Fibroblast of peridontal ligament (primary cell): ENCODE measurements around the gene EFHC2.

ENCODE experiments used
- DNase-seq: peaks from one replicate; pipeline ENCODE4 v3.0.0-alpha.2; 2010; ENCODE audit errors: extremely low read depth

Gene EFHC2

GRCh38 chrX:44152852-44153251 is 190.6 kb downstream of the EFHC2 start:
- peak; percentile 68 for DNase-seq

- DNase-seq, result no peak
Observed at GRCh38 chrX:44147130-44147529, 196.3 kb downstream of the EFHC2 start.

- DNase-seq, result no peak
Observed at GRCh38 chrX:44144177-44144945, 199.1 kb downstream of the EFHC2 start.

- no peak for DNase-seq
Observed at GRCh38 chrX:44143061-44143602, 200.3 kb downstream of the EFHC2 start.

- DNase-seq, result no peak
Observed at GRCh38 chrX:44130189-44130588, 213.3 kb downstream of the EFHC2 start.

- no peak for DNase-seq
Observed at GRCh38 chrX:44113337-44113736, 230.1 kb downstream of the EFHC2 start.

GRCh38 chrX:44106864-44107263 is 236.6 kb downstream of the EFHC2 start:
- DNase-seq, result no peak

GRCh38 chrX:44105228-44105913 is 238.1 kb downstream of the EFHC2 start:
- DNase-seq, result no peak

GRCh38 chrX:44104699-44105098 is 238.8 kb downstream of the EFHC2 start:
- no peak for DNase-seq

GRCh38 chrX:44101281-44101680 is 242.2 kb downstream of the EFHC2 start:
- DNase-seq, result no peak

GRCh38 chrX:44099366-44099765 is 244.1 kb downstream of the EFHC2 start:
- DNase-seq, result no peak
